HG03575 (cell line): ENCODE measurements around the gene IRF8.

Experiments used
- ATAC-seq: cut with Tn5 transposase; IDR thresholded peaks from one replicate; pipeline ENCODE4 v1.9.1; 2021; ENCODE audit not compliant: unreplicated experiment, insufficient number of reproducible peaks, low FRiP score; ENCODE audit errors: extremely low read depth

IRF8 gene

DNA sequence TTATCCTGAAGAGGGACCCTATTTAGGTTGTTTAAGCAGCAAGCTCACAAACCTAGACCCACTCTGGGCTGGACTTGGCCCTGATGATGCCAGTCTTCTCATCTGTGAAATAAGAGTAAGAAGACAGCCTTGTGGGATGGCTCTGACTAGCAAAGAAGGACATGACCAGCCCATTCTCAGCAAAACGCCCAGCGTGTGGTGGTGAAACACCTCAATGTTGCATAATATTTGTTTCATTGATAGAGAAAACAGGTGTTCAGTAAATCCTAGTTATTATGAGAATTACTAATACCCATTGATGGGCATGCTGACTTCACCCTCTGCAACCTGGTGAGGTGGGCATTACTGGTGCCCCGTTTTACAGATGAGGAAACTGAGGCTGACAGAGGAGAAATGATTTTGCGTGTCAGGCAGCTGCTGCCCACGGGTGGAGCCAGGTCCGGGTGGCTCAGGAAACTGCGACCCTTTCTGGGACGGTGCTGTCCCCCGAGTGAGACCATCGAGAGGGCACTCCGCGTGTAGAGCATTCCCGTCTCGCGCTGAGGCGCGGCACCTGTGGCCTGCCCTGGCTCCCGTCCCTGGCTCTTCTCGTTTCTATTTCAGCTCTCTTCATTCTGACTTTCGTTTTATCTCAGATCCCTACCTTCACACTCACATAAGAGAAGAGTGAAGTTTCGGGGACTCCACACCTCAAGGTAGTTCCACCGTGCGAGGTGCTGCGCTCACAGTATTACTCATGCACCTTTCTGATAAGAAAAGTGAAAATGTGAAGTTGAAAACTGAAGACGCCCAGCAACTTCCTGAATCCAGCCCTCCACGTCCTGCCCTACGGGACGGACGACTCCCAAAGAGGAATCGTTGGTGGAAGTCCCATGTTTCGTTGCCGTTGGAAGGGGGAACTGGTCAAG lies 48.5 kb downstream of the IRF8 start:
- no peak for ATAC-seq

DNA sequence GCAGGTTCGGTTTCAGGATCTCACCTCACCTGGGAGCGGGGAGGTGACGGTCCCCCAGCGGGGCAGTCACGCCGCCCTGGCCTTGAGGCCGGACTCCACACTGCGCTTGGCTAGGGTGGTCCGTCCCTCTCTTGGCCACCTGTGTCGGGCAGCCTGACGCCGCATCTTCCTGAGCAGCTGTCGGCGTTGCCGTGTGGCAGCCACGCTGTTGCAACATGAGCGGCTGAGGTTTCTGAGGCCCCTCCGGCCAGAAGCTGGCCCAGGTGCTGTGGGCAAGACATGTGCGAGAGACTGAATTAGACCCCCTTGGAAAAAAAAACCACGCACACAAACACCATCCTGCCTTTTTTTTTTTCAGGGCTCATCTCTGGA lies 49.2 kb downstream of the IRF8 start:
- ATAC-seq = no peak

DNA sequence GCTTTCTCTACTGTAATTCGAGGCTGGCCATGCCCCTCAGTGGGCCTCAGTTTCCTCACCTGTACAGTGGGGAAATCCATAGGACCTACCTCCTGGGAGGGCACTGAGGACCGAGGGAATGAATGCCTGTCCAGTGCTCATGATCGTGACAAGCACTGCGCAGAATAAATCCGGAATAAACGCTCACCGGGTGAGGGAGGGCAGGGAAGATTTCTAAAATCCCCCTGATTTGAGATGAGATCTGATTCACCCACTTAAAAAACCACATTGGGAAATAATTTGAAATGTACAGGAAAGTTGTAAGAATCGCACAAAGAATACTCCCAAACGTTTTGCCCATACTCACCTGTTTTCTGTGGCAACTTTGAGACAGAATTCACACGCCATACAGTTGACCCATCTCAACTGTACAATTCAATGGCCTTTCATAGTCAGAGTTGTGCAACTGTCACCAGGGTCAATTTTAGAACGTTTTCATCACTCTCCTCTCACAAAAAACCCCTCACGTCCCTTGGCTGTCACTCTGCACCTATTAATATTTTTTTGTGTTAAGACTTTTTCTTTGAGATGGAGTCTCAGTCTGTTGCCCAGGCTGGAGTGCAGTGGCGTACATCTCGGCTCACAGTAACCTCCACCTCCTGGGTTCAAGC lies 49.8 kb downstream of the IRF8 start:
- no peak for ATAC-seq

DNA sequence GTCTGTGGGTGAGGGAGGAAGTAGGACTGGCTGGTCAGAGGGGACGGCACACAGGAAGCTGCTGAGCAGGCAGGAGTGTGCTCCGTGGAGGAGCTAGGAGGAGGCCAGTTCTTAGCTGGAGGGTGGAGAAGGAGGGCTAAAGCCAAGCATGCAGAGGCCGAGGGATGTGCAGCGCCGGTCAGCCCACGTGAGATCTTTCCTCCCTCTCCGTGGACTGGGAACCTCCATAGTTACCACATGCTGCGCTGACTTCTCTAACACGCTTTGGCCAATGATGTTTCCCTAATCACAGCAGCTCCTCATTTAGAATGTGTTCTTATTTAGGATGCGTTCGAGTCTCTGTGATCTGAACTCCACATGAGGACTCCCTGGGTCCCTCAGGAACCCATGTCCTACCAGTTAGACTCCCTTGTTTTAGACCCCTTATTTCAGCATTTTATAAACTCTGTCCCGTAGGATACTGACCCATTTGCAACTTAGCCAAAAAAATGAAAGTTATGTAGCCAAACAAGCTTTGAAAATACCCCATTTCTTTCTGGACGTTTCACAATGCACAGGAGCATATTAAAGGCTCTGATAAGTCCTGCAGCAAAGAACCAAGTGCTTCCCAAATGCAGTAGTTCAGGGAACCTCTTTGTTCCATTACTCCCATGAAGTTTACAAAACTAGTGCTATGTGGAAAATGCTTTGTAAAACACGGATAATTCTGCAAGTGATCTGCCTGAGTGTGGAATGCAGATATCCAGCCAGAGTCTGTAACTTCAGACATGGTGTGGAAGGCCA lies 51.4 kb downstream of the IRF8 start:
- ATAC-seq = no peak

DNA sequence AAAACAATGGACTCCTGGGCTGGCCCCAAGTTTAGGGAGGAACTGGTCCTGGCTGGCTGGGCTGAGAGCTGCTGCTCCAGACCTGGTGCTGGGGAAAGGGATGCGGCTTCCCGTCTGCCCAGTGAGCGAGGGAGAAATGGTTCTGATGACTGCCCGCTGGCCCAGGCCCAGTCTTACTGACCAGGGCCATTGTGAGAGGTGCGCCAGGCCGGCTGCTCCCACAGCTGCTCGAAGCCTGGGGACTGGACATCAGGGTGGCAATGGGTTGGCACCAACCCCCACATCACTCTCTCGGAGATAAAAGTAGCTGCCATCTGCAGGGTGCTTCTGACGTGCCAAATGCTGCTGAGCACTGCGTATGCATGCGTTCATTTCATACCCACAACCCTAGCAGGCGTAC lies 53.2 kb downstream of the IRF8 start:
- ATAC-seq = no peak

DNA sequence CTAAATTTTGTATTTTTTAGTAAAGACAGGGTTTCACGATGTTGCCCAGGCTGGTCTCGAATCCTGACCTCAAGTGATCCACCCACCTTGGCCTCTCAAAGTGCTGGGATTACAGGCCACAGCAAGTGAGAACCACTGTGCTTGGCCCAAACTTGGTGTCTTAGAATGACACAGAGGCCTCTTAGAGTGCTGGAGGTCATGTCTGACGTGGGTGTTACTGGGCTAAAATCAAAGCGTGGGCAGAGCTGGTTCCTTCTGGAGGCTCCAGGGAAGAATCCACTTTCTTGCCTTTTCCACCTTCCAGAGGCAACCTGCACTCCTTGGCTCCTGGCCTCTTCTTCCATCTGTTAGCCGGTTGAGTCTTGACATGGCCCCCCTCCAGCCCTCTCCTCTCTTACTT lies 53.8 kb downstream of the IRF8 start:
- ATAC-seq = no peak

DNA sequence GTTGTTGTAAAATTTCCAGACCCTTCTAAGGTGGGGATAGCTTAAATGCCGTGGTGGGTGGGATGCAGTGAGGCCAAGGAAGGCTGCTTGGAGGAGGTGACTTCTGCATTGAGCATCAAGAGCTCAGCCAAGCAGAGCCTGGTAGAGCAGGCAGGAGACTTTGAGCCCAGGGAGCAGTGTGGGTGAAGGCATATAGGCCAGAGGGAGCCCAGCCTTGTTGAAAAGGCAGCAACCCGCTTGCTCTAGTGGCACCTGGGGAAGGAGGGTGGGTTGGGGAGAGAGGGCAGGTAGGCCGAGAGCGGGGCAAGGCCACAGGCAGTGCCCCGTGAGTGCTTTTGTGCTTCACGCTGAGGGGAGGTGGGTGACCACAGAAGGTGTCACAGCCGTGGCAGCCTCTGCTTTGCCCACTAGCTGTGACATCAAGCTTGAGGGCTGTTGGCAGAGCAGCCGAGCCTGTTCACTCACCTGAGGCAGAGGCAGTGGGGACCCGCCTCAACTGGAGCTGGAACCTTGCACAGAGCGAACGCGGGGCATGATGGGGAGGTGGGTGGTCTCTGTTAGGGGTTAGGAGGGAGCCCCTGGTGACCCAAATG lies 56.1 kb downstream of the IRF8 start:
- ATAC-seq = no peak

DNA sequence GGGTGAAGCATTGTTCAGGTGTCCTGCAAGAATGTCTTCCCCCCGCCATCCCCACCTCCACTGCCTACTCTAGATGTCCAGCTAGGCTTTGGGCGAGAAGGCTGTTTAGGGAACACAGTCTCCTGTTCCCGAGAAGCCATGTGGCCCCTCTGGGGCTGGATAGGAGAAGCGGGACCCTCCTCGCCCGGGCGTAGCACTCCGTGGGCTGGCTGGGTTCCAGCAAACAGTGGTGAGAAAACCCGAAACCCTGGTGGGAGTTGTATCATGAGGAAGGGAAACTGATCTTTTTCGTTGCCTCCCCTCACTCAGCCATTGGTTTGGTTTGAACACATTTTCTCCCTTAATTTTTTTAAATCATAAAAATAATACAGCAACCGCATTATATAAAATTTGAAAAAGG lies 56.6 kb downstream of the IRF8 start:
- ATAC-seq = no peak

DNA sequence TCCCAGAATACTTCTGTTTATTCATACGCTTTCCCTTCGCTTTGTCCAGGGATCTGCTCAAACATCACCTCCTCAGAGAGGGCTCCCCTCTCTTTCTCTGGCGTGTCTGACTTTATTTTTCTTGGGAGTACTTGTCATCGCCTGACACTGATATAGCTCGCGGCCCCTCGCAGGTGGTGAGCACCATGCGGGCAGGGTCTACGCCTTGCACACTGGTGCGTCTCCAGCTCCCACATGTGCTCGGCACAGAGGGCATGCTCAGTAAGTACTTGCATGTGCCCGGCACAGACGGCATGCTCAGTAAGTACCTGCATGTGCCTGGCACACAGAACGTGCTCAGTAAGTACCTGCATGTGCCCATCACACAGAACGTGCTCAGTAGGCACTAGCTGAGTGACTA lies 57.5 kb downstream of the IRF8 start:
- no peak for ATAC-seq

DNA sequence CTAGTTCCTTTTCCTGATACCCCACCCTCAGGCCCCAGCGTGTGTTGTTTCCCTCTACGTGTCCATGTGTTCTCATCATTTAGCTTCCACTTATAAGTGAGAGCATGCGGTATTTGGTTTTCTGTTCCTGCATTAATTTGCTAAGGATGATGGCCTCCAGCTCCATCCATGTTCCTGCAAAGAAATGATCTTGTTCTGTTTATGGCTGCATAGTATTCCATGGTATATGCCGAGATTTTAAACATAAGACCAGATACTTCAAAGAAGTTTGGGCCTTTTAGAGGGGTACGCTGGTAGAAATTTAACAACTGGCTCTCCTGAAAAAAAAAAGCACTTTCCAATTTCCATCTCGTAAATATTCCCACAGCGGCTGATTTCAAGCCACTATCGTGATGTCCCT lies 59.8 kb downstream of the IRF8 start:
- no peak for ATAC-seq

DNA sequence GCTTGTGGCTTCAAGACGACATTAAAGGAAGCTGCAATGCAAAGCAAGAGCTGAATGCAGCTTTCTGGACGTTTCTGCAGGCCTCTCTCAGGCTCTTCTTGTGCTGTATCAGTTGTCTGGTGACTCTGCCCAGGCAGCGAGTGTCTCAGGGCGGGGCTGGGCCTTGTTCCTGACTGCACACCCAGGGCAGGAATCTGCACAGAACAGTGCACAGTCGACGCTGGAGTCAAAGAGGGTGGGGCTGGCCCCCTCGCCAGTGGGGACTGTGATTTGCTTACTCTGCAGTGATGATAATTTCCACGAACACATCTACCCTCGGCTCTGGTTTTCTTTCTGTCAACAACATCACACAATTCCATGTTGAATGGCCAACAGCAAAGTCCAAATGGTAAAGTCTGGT lies 60.7 kb downstream of the IRF8 start:
- ATAC-seq = no peak

DNA sequence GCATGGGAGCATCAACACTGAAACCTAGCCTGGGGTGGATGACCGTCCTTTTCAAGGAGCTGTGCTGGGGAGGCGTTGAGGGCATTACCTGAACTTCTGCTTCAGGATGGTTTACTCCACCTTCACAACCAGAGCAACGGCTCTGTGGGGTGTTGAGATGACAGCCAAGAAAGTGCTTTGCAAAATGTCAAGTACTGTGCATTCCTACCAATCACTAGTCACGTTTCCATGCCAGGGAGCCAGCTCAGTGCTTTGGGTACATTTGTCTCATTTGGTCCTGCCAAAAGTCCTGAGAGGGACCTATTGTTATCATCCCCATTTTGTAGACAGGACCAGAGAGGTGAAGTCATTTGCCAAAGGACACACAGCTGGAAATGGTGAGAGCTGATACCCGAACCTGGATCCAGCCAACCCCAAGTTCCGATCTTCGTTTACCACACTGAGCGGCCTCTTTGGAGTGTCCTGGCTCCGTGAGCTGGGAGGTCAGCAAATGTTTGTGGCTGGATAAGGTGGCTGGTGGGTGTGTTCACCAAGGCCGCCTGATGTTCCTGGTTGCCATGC lies 61.6 kb downstream of the IRF8 start:
- no peak for ATAC-seq

DNA sequence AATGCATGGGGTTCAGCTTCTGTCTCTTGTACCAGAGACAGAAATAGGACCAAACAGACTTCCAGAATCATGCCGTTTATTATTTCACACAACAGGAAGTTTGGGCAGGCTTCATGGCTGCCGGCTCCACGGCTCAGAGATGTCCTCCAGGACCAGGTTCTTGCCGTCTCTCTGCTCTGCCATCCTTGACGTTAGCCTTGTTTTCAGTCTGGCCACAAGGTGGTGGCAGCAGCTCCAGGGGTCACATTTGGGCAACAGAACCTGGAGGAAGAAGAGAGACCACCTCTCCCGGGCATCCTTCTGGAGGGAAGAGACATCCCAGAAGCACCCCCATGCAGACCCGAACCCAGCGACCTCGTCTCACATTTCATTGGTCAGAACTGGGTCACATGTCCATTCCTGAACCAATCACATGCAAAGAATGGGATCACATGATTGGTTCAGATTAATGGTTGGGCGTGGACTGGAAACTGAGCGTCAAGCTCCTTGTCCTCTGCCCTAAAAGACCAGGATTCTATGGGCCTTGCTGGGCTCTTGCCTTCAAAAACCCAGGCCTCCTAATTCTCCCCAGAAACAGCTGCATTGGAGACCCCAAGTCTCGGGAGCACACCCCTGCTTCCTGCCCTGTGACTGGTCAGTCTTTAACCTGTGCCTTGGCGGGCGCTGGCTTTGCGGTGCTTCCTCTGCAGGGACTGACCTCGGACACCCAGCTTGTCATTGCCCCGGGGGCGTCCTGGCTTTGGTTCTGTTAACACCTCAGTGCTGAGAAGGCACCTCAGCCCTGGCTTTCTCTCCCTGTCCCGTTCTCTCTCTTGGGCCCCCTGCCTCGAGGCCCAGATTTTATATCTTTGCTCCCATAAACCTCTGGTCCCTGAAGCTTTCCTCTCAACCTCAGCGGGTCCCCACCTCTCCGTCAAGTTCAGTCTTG lies 63.3 kb downstream of the IRF8 start:
- no peak for ATAC-seq

DNA sequence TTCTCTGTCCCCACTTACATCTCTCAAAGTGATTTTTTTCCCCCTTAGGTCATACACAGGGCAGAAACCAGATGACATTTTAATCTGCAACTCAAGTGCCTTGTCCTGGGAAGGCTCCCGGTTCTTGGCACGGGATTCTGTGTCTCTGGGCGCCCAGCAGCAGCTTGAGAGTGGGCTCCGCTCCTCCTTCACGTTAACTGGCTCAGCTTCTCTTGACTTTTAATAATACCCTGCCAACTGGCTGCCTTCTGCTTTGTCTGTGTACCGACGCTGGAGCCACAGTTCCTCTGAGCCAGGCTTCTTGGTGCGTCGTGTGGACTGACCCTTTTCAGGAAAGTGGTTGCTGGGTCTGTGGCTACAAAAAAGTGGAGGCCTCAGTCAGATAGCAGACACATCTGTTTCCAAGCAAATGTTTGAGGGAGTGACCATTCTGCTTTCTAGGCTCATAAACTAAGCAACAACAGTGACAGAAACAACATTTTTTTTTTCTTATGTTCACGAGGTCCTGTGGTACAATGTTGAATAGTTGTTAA lies 64.9 kb downstream of the IRF8 start:
- no peak for ATAC-seq

DNA sequence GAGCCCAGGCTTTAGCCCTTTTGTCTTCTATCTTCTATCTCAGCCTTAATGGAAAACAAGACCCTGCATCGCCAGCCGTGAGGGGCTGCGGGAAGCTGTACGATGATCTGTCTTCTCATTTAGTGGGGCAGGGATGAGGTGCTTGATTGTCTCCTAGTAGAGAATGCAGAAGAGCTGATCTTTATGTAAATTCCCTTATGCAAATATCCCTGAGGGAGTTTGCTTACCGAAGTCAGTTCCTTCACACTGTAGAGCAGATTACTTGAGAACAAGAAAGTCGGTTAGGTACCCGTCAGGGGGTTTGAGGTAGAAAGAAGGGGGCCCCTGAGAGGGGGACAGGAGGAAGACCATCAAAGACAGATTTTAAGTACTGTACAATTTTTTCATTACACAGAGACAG lies 66.2 kb downstream of the IRF8 start:
- ATAC-seq = no peak

DNA sequence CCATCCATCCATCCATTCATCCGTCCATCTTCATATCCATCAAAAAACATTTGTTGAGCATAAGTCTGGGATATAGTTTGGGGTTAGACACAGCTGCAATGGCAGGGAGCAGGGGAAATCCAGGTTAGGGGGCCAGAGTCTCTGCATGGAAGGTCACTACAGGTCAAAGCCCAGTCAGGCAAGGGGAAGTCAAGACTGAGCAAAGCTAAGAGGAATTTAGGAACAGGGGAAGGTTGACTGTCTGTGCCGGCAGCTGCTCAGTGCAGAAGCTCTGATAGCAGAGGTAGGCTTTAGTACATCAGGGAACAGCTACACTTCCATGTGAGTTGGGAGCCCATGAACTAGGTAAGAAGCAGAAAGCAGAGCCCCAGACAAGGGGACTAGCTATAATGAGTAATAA lies 68.1 kb downstream of the IRF8 start:
- no peak for ATAC-seq

DNA sequence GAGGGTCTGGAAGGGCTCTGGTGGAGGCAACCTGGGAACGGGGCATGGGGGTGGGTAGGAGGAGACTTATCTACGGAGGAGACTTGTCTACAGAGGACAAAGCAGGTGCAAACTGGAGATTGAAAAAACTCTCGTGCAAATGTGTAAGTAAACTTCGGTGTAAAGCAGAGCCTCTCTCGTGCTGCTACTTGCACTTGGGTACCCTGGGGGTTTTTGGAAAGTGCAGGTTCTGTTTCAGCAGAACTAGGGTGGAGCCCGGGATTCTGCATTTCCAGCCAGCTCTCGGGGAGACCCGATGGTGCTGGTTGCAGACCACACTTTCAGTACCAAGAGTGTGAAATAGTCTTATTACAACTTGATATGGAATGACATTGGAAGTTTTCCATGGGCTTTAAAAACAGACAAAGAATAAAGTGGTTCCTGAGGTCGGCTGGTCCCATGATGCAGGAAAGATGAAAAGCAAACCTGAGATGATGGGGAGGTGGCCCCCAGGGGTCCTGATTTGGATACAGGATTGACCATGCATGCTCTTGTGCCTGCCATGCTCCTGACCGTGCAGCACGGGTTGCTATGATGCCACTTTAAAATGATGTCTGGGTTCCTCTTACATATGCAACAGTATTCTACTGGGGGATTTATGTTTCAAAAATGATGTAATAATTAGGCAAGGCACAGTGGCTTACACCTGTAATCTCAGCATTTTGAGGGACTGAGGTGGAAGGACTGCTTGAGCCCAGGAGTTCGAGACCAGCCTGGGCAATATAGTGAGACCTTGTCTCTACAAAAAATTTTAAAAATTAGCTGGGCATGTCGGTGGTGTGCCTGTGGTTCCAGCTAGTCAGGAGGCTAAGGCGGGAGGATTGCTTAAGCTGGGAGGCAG lies 69.3 kb downstream of the IRF8 start:
- ATAC-seq = no peak
